ENCODE data around the gene LRRC4B. TPM values are rescaled to one million over a fixed set of nuclear protein-coding genes. Genes with fewer than 3 reads are reported as not detected.

Gene LRRC4B
- total RNA-seq, 4 donors from 2014 or later = 0.18 to 1.5 (median 0.44) TPM

DNA sequence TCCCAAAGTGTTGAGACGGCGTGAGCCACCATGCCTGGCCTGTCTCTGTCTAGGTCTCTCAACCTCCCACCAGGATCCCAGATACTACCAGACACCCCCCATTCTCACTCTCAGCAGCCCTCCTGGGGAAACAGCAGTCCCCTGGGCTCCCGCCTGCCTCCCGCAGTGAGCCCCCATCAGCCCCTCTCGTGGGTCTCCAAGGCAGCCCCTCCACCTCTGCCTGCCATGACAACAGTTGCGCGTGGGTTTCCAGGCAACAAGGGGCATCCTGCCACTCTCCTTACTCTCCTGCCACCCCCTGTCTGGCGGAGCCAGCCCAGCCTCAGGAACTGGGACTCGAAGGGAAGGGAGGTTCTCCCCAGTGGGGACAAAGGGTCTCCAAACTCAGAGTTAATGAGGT, 5.2 kb downstream of the LRRC4B start:
- H3K9me3 ChIP-seq = no peaks in the 10 kb centered on the region
- peaks cover 0 to 99% (median 13%) of the 10 kb centered on the region in 4 donors for H3K27me3 ChIP-seq
- no peak overlapping the region for H3K27ac ChIP-seq
- TF ChIP-seq POLR2A (IDR thresholded peaks at IDR 0.05) = no peak
- H3K4me1 ChIP-seq = peaks cover 0 to 18% (median 7%) of the 10 kb centered on the region in 3 donors
- H3K36me3 ChIP-seq = no peaks in the 10 kb centered on the region
- no peak for DNase-seq
- H3K4me3 ChIP-seq = no peak overlapping the region
- 76 to 92% methylated on average over 5 of the region's 9 CpGs for WGBS, 2 donors
- intact Hi-C loops (cut with DNase I) = no loop called here

DNA sequence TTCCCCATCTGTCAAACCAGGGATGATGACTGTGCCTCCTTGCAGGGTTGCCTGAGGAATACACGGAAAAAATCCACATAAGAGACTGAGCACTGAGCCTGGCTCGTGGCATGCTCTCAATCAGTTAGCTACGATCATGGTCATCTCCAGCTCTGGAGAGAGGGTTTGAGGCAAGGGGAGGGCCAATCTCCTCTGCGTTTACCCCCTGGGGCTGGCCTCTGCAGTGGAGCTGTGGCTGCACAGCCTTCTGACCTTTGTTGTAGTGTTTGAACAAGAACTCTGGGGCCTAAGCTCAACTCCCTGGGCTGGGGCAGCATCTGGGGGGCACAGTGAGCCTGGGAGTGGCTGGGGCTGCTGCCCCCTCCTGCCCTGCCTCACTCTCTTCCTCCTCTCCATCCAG, 5.9 kb downstream of the LRRC4B start:
- no peaks in the 10 kb centered on the region for H3K36me3 ChIP-seq
- H3K4me1 ChIP-seq = peaks cover 0 to 12% (median under 1%) of the 10 kb centered on the region in 3 donors
- WGBS, 2 donors = 30 to 60% methylated on average over 1 to 2 of the region's 4 CpGs
- no peaks in the 10 kb centered on the region for H3K9me3 ChIP-seq
- H3K4me3 ChIP-seq = no peak overlapping the region
- H3K27me3 ChIP-seq = peaks cover 0 to 99% (median 12%) of the 10 kb centered on the region in 4 donors
- no peak overlapping the region for H3K27ac ChIP-seq
- TF ChIP-seq POLR2A (IDR thresholded peaks at IDR 0.05) = no peak
- TF ChIP-seq, protein P1, sequence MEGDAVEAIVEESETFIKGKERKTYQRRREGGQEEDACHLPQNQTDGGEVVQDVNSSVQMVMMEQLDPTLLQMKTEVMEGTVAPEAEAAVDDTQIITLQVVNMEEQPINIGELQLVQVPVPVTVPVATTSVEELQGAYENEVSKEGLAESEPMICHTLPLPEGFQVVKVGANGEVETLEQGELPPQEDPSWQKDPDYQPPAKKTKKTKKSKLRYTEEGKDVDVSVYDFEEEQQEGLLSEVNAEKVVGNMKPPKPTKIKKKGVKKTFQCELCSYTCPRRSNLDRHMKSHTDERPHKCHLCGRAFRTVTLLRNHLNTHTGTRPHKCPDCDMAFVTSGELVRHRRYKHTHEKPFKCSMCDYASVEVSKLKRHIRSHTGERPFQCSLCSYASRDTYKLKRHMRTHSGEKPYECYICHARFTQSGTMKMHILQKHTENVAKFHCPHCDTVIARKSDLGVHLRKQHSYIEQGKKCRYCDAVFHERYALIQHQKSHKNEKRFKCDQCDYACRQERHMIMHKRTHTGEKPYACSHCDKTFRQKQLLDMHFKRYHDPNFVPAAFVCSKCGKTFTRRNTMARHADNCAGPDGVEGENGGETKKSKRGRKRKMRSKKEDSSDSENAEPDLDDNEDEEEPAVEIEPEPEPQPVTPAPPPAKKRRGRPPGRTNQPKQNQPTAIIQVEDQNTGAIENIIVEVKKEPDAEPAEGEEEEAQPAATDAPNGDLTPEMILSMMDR (IDR thresholded peaks at IDR 0.05) = no peak
- intact Hi-C loops (cut with DNase I) = no loop called here
- no peak for DNase-seq

DNA sequence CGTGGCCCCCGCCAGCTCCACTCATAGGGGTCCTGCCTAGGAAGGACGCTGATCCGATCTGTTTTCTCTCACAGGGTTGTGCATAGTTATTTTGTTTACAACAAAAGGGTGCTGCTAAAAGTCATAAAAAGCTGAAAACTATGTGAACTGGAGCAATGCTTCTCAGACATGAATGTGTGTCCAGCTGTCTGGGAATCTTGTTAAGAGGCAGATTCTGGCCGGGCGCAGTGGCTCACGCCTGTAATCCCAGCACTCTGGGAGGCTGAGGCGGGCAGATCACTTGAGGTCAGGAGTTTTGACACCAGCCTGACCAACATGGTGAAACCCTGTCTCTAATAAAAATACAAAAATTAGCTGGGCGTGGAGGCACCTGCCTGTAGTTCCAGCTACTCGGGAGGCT, 8.6 kb downstream of the LRRC4B start:
- H3K4me1 ChIP-seq = peaks cover 8 to 20% (median 12%) of the 10 kb centered on the region in 3 donors
- no peaks in the 10 kb centered on the region for H3K36me3 ChIP-seq
- H3K4me3 ChIP-seq = no peak overlapping the region
- WGBS, 2 donors = 49 to 81% methylated on average over 3 to 9 of the region's 10 CpGs
- no peak for DNase-seq
- H3K27me3 ChIP-seq = peaks cover 0 to 99% (median 0%) of the 10 kb centered on the region in 4 donors
- no peak overlapping the region for H3K27ac ChIP-seq
- no peak for TF ChIP-seq POLR2A (IDR thresholded peaks at IDR 0.05)
- TF ChIP-seq, protein P1 (IDR thresholded peaks at IDR 0.05) = no peak
- intact Hi-C loops (cut with DNase I) = no loop called here
- no peaks in the 10 kb centered on the region for H3K9me3 ChIP-seq

DNA sequence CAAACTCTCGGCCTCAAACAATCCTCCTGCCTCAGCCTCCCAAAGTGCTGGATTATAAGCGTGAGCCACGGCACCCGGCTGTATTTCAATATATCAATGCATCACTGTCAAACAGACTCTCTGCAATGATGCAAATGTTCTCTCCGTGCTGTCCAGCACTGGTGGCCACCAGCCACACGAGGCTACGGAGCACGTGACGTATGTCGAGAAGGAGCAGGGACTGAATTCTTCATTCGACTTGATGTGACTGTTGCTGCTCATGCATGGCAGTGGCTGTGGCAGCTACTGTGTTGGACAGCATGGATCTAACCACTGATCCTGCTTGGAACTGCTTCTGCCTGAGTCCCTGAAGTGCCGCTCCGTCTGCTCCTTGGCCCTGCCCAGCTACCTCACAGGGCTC, 9.8 kb downstream of the LRRC4B start:
- intact Hi-C loops (cut with DNase I) = no loop called here
- Histone ChIP-seq H3K36me3 (no peaks in the 10 kb centered on the region), H3K4me3 (no peak overlapping the region), H3K27me3 (peaks cover 0 to 99% (median 0%) of the 10 kb centered on the region in 4 donors), H3K27ac (no peak overlapping the region), H3K9me3 (no peaks in the 10 kb centered on the region), H3K4me1 (peaks cover 8 to 20% (median 12%) of the 10 kb centered on the region in 3 donors)
- TF ChIP-seq, protein P1 (IDR thresholded peaks at IDR 0.05) = no peak
- TF ChIP-seq POLR2A (IDR thresholded peaks at IDR 0.05) = no peak
- WGBS, 2 donors = 86 to 94% methylated on average over 3 to 11 of the region's 13 CpGs
- no peak for DNase-seq

DNA sequence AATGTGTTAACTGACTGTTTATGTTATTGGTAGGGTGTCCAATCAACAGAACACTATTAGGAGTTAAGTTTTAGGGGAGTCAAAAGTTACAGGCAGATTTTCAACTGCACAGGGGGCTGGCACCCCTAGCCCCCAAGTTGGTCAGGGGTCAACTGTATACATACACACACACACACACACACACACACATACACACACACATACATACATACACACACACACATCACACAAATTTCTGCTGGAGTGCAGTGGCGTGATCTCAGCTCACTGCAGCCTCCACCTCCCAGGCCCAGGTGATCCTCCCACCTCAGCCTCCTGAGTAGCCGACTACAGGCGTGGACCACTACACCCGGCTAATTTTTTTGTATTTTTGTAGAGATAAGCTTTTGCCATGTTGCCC, 10.2 kb downstream of the LRRC4B start:
- Histone ChIP-seq H3K4me1 (peaks cover 8 to 20% (median 12%) of the 10 kb centered on the region in 3 donors), H3K36me3 (no peaks in the 10 kb centered on the region), H3K27me3 (peaks cover 0 to 99% (median 0%) of the 10 kb centered on the region in 4 donors), H3K9me3 (no peaks in the 10 kb centered on the region), H3K4me3 (no peak overlapping the region), H3K27ac (no peak overlapping the region)
- WGBS, 2 donors = 85 to 96% methylated on average over 4 of the region's 4 CpGs
- intact Hi-C loops (cut with DNase I) = no loop called here
- DNase-seq = no peak
- TF ChIP-seq POLR2A (IDR thresholded peaks at IDR 0.05) = no peak
- TF ChIP-seq, protein P1 (IDR thresholded peaks at IDR 0.05) = no peak
